CD14-positive monocyte (primary cell): ENCODE results near the gene PAXX. TPM values are rescaled to one million over a fixed set of nuclear protein-coding genes. Genes with fewer than 3 reads are reported as not detected.
A peak's percentile ranks its signal among the peaks of the same experiment; 100 is the strongest.

Experiments
- DNase-seq, 3 donors: peaks; one replicate each; pipeline ENCODE4 v3.0.0-alpha.2; 2011 to 2022
- H2AFZ ChIP-seq: 2 replicates; pipeline ENCODE4 v1.6.0; 2012; ENCODE audit warnings: mild to moderate bottlenecking, low read depth, low read length, inconsistent platforms; ENCODE audit not compliant: insufficient read depth, poor library complexity, severe bottlenecking
- H3K27ac ChIP-seq, 2 donors: 1 replicate in 1 of 2; 2 replicates in 1 of 2; pipeline ENCODE4 v1.5.1; 2012 to 2013; ENCODE audit warnings: low read length in 2 of 2, control low read depth in 1 of 2, inconsistent platforms in 1 of 2, low read depth in 1 of 2, mild to moderate bottlenecking in 1 of 2
- H3K27me3 ChIP-seq, 2 donors: one replicate each; pipeline versions ENCODE4 v1.6.0 to v1.6.1; 2011 to 2013; ENCODE audit warnings: low read length in 2 of 2; ENCODE audit not compliant: control insufficient read depth in 2 of 2, insufficient read depth in 2 of 2
- H3K36me3 ChIP-seq, 2 donors: replicated peaks in 1 of 2; 1 replicate in 1 of 2; 2 replicates in 1 of 2; pipeline versions ENCODE4 v1.5.1 to v1.6.1; 2012 to 2013; ENCODE audit warnings: low read length in 2 of 2, control low read depth in 1 of 2, inconsistent platforms in 1 of 2, mild to moderate bottlenecking in 1 of 2; ENCODE audit not compliant: insufficient read depth in 2 of 2, control insufficient read depth in 1 of 2
- H3K4me1 ChIP-seq, 2 donors: 1 replicate in 1 of 2; 2 replicates in 1 of 2; pipeline versions ENCODE4 v1.5.1 to v1.6.1; 2012 to 2013; ENCODE audit warnings: low read length in 2 of 2, control low read depth in 1 of 2, inconsistent platforms in 1 of 2, mild to moderate bottlenecking in 1 of 2, moderate library complexity in 1 of 2; ENCODE audit not compliant: insufficient read depth in 2 of 2, control insufficient read depth in 1 of 2
- H3K4me2 ChIP-seq: replicated peaks from 2 replicates; pipeline ENCODE3; 2012; ENCODE audit warnings: low read length, moderate library complexity, mild to moderate bottlenecking; ENCODE audit not compliant: poor library complexity, severe bottlenecking; ENCODE audit errors: extremely low read depth
- H3K4me3 ChIP-seq, 3 experiments: fragments of 200-600 bp in 1 of 3; sonication (generic) in 1 of 3; replicated peaks in 1 of 3; 1 replicate in 2 of 3; 2 replicates in 1 of 3; pipeline ENCODE4 v1.5.1; 2011 to 2013; ENCODE audit warnings: low read length in 3 of 3, mild to moderate bottlenecking in 3 of 3, control low read depth in 2 of 3, low read depth in 2 of 3, inconsistent platforms in 1 of 3, moderate library complexity in 1 of 3
- H3K79me2 ChIP-seq: 2 replicates; pipeline ENCODE4 v1.6.0; 2012; ENCODE audit warnings: mild to moderate bottlenecking, control low read depth, inconsistent platforms, low read length, moderate library complexity; ENCODE audit not compliant: insufficient read depth
- H3K9ac ChIP-seq: 2 replicates; pipeline ENCODE4 v1.6.0; 2017; ENCODE audit warnings: low read length, mild to moderate bottlenecking; ENCODE audit not compliant: insufficient read depth, poor library complexity, severe bottlenecking
- H3K9me3 ChIP-seq, 2 donors: replicated peaks in 1 of 2; 1 replicate in 1 of 2; 2 replicates in 1 of 2; pipeline versions ENCODE4 v1.5.1 to v1.6.1; 2012 to 2013; ENCODE audit warnings: low read length in 2 of 2, control low read depth in 1 of 2; ENCODE audit not compliant: control insufficient read depth in 1 of 2, insufficient read depth in 1 of 2
- H4K20me1 ChIP-seq: 2 replicates; pipeline ENCODE4 v1.6.0; 2012; ENCODE audit warnings: mild to moderate bottlenecking, low read length, control low read depth, moderate library complexity; ENCODE audit not compliant: insufficient read depth
- H3K27ac Mint-ChIP-seq, 7 donors: one replicate each; pipeline ENCODE4 v1.8.0; 2020; ENCODE audit warnings: mild to moderate bottlenecking in 7 of 7, mixed read lengths in 7 of 7, moderate library complexity in 6 of 7, inconsistent platforms in 2 of 7
- H3K27me3 Mint-ChIP-seq, 3 donors: one replicate each; pipeline ENCODE4 v1.8.0; 2021 to 2022; ENCODE audit warnings: low read depth in 3 of 3, mild to moderate bottlenecking in 3 of 3, mixed read lengths in 3 of 3, moderate library complexity in 3 of 3, inconsistent platforms in 1 of 3
- H3K36me3 Mint-ChIP-seq, 2 donors: one replicate each; pipeline ENCODE4 v1.8.0; 2020; ENCODE audit warnings: mixed read lengths in 2 of 2, inconsistent platforms in 1 of 2, mild to moderate bottlenecking in 1 of 2
- H3K4me1 Mint-ChIP-seq: one replicate; pipeline ENCODE4 v1.8.0; 2020; ENCODE audit warnings: mild to moderate bottlenecking, mixed read lengths
- H3K4me3 Mint-ChIP-seq, 2 donors: one replicate each; pipeline ENCODE4 v1.8.0; 2020; ENCODE audit warnings: mild to moderate bottlenecking in 2 of 2, mixed read lengths in 2 of 2, moderate library complexity in 1 of 2
- H3K9me3 Mint-ChIP-seq, 7 donors: one replicate each; pipeline ENCODE4 v1.8.0; 2020 to 2022; ENCODE audit warnings: mixed read lengths in 7 of 7, mild to moderate bottlenecking in 6 of 7, moderate library complexity in 6 of 7, inconsistent platforms in 2 of 7
- WGBS: methylation state at CpG from one replicate; pipeline ENCODE4 v1.1.5; 2013; ENCODE audit warnings: missing lambda C conversion rate; ENCODE audit not compliant: insufficient coverage; 5-methylcytosine and 5-hydroxymethylcytosine counted together
- intact Hi-C, 2 donors: fragments of 100-400 bp; cut with micrococcal nuclease; formaldehyde crosslinking; loops; one replicate each; pipeline versions ENCODE4 v1.15.0 to v1.15.1; 2023
- polyA plus RNA-seq, 3 donors: library from polyadenylated mRNA; depleted of rRNA in 1 of 3; unstranded in 2 of 3; stranded (reverse) in 1 of 3; fragments of 300-500 nt in 2 of 3; fragments of >200 nt in 1 of 3; fragmentation: Illumina TruSeq in 2 of 3; gene quantifications; 1 replicate in 2 of 3; 2 replicates in 1 of 3; pipeline ENCODE4 v1.2.3, GENCODE V29; 2012 to 2021
- TF ChIP-seq, protein P1 (sequence below): fragments of 200-600 bp; IDR thresholded peaks from one replicate; pipeline ENCODE4 v1.8.0; 2022; ENCODE audit warnings: antibody characterized with exemption, mild to moderate bottlenecking

PAXX gene
- polyA plus RNA-seq, 3 donors, result 35.3 to 92.9 (median 40.7) TPM

DNA sequence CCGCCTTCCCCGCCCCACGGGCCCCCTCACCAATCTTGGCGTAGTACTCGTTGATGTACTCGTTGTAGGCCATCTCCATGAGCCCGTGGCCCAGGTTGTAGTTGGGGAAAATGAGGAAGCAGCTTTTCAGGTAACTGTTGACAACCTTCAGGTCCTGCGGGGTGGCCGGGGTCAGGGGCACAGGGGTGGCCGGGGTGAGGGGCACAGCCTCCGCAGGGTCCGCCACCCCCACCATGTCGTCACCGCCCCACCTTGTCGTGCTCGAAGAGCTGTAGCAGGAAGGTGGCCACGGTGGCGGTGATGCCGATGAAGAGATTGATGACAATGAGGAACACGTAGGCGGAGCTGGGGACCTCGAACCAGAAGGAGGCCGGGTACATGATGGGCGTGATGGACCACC lies 18.9 kb downstream of the PAXX start:
- Histone ChIP-seq H2AFZ (no peak overlapping the region), H3K36me3 (peaks cover 0 to 3% of the 10 kb centered on the region in 2 donors), H3K4me1 (no peaks in the 10 kb centered on the region), H3K9me3 (no peaks in the 10 kb centered on the region), H3K27me3 (no peaks in the 10 kb centered on the region), H3K4me2 (no peak overlapping the region), H3K27ac (no peak overlapping the region), H3K9ac (no peak overlapping the region), H3K4me3 (no peak overlapping the region), H4K20me1 (no peaks in the 10 kb centered on the region), H3K79me2 (no peaks in the 10 kb centered on the region)
- TF ChIP-seq, protein P1, sequence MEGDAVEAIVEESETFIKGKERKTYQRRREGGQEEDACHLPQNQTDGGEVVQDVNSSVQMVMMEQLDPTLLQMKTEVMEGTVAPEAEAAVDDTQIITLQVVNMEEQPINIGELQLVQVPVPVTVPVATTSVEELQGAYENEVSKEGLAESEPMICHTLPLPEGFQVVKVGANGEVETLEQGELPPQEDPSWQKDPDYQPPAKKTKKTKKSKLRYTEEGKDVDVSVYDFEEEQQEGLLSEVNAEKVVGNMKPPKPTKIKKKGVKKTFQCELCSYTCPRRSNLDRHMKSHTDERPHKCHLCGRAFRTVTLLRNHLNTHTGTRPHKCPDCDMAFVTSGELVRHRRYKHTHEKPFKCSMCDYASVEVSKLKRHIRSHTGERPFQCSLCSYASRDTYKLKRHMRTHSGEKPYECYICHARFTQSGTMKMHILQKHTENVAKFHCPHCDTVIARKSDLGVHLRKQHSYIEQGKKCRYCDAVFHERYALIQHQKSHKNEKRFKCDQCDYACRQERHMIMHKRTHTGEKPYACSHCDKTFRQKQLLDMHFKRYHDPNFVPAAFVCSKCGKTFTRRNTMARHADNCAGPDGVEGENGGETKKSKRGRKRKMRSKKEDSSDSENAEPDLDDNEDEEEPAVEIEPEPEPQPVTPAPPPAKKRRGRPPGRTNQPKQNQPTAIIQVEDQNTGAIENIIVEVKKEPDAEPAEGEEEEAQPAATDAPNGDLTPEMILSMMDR, result no peak
- H3K36me3 Mint-ChIP-seq, result peaks cover 6 to 25% of the 10 kb centered on the region in 2 donors
- 94% methylated on average over 17 of the region's 24 CpGs for WGBS
- H3K27me3 Mint-ChIP-seq, result peaks cover 2 to 4% (median 3%) of the 10 kb centered on the region in 3 donors
- peaks cover 1% of the 10 kb centered on the region for H3K4me1 Mint-ChIP-seq
- H3K4me3 Mint-ChIP-seq, result no peak overlapping the region
- H3K9me3 Mint-ChIP-seq, result peaks cover 0 to 4% (median 0%) of the 10 kb centered on the region in 7 donors
- intact Hi-C loops, result no loop called here
- peak overlapping the region in 1 of 7 donors; percentile 50 for H3K27ac Mint-ChIP-seq
- no peak for DNase-seq

DNA sequence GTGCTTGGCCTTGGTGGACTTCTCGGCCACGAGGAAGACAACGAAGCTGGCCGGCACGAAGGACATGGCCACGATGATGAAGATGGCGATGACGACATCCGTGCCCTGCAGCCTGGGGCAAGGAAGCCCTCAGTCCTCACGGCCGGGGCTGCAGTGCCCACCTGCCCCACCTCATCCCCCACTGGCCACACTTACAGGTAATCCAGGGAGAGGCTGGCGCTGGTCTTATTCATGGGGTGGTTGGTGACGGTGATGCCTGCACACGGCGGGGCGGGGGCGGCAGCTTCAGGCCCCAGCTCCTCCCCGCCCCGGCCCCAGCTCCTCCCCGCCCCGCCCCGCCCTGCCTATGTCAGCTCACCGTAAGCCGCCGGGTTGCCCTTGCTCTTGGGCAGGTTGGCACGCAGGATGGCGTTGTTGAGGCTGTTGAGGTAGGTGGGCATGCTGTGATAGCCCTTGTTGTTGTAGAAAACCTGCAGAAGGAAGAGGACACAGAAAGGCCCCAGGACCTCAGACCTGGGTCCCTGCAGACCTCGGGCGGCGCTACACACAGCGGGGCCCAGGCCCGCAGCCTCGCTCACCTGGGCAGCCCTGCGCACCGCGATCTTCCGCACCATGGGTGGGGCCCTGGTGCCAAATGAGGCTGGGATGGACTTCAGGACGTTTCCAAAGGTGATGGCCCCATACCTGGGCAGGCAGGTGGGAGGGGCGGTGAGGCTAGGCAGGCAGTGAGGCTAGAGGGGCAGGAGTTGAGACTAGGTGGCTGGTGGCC lies 19.9 kb downstream of the PAXX start:
- Histone ChIP-seq H3K4me2 (no peak overlapping the region), H3K4me1 (no peaks in the 10 kb centered on the region), H3K27ac (no peak overlapping the region), H3K79me2 (no peaks in the 10 kb centered on the region), H3K36me3 (peaks cover 0 to 3% of the 10 kb centered on the region in 2 donors), H2AFZ (no peak overlapping the region), H3K9ac (no peak overlapping the region), H3K27me3 (no peaks in the 10 kb centered on the region), H3K9me3 (no peaks in the 10 kb centered on the region), H4K20me1 (no peaks in the 10 kb centered on the region), H3K4me3 (no peak overlapping the region)
- peaks cover 9 to 31% of the 10 kb centered on the region in 2 donors for H3K36me3 Mint-ChIP-seq
- no peak for DNase-seq
- no peak overlapping the region for H3K4me3 Mint-ChIP-seq
- no peak overlapping the region for H3K27ac Mint-ChIP-seq
- peaks cover 0 to 3% (median 0%) of the 10 kb centered on the region in 3 donors for H3K27me3 Mint-ChIP-seq
- intact Hi-C loops, result no loop called here
- 95% methylated on average over 24 of the region's 39 CpGs for WGBS
- peaks cover 0 to 6% (median 0%) of the 10 kb centered on the region in 7 donors for H3K9me3 Mint-ChIP-seq
- no peaks in the 10 kb centered on the region for H3K4me1 Mint-ChIP-seq
- TF ChIP-seq, protein P1, result no peak
